ENCODE results near the gene CPPED1.

DNA sequence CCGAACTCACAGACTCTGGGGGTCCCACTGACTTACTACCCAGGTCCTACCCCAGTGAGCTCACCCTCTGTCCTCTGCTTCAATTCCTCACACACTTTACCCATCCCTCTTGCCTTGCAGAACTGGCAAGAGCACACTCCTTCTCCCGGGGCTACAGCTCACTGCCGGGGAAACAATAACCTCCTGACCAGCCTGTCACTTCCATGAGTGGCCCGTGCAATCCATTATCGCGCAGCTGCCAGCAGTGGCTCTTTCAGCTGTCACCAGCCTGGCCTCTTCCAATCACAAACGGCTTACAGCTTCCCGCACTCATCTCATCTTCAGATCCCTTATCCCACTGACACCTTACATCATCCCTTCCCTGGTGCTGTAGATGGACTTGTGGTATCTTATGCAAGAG is 79.5 kb downstream of the CPPED1 start:
- TF ChIP-seq EZH2 (IDR thresholded peaks at IDR 0.05) (no peak), FOXP2 (optimal IDR thresholded peaks at IDR 0.05; ENCODE audit: control extremely low read depth, extremely low read length, insufficient read depth) (no peak), POLR2AphosphoS5 (IDR thresholded peaks at IDR 0.05; ENCODE audit: borderline replicate concordance, low read depth, low read length) (no peak)
